Esophagus muscularis mucosa (tissue), 4 donors: Measurements from ENCODE around the gene NXN. TPM values are rescaled to one million over a fixed set of nuclear protein-coding genes. Genes with fewer than 3 reads are reported as not detected.
"Not testable (repeated sequence)": the region's sequence is repeated elsewhere in the genome, so short reads cannot be mapped to it uniquely, and the experiment has no call there.

Experiments
- DNase-seq: peaks from one replicate; pipeline ENCODE4 v3.0.0-alpha.2; 2017; ENCODE audit errors: extremely low spot score
- H3K27ac ChIP-seq, 4 donors: fragments of 200-600 bp; sonication (generic); replicated peaks in 1 of 4; 1 replicate in 3 of 4; 2 replicates in 1 of 4; pipeline ENCODE4 v1.5.1; 2016 to 2019; ENCODE audit warnings: mild to moderate bottlenecking in 1 of 4
- H3K27me3 ChIP-seq, 4 donors: fragments of 200-600 bp; sonication (generic); one replicate each; pipeline versions ENCODE4 v1.5.1 to v1.6.0; 2016 to 2019
- H3K36me3 ChIP-seq, 4 donors: fragments of 200-600 bp; sonication (generic); one replicate each; pipeline ENCODE4 v1.5.1; 2016 to 2019
- H3K4me1 ChIP-seq, 4 donors: fragments of 200-600 bp; sonication (generic); one replicate each; pipeline ENCODE4 v1.5.1; 2016 to 2019
- H3K4me3 ChIP-seq, 4 donors: fragments of 200-600 bp; sonication (generic); 1 replicate in 2 of 4; 2 replicates in 2 of 4; pipeline ENCODE4 v1.5.1; 2016 to 2019; ENCODE audit warnings: mild to moderate bottlenecking in 4 of 4, moderate library complexity in 1 of 4
- H3K9me3 ChIP-seq, 4 donors: fragments of 200-600 bp; sonication (generic); 1 replicate in 3 of 4; 2 replicates in 1 of 4; pipeline ENCODE4 v1.5.1; 2016 to 2019
- EP300 ChIP-seq: sonication (generic); formaldehyde crosslinking; IDR thresholded peaks from one replicate; pipeline ENCODE4 v1.6.1; 2017; ENCODE audit warnings: antibody characterized with exemption
- POLR2A ChIP-seq: fragments of 450-650 bp; IDR thresholded peaks from one replicate; pipeline ENCODE4 v1.6.1; 2017; ENCODE audit warnings: antibody characterized with exemption, moderate library complexity, mild to moderate bottlenecking, low read depth
- POLR2AphosphoS5 ChIP-seq, 2 donors: sonication (generic); formaldehyde crosslinking; IDR thresholded peaks; one replicate each; pipeline ENCODE4 v1.6.1; 2017; ENCODE audit warnings: antibody characterized with exemption in 2 of 2
- WGBS: methylation state at CpG from one replicate; pipeline ENCODE4 v1.1.5; 2018; 5-methylcytosine and 5-hydroxymethylcytosine counted together
- intact Hi-C: fragments of 100-400 bp; cut with DNase I; formaldehyde crosslinking; loops from one replicate; pipeline ENCODE4 v1.15.1; 2023
- total RNA-seq, 4 donors: library from RNA; depleted of rRNA; stranded (reverse); fragments of >200 nt; gene quantifications; one replicate each; pipeline versions ENCODE4 v1.1.0 to v1.2.1, GENCODE V29; 2016
- TF ChIP-seq, protein P1 (sequence below), 3 experiments: fragments of 200-600 bp in 2 of 3; fragments of 450-650 bp in 1 of 3; sonication (generic) in 2 of 3; IDR thresholded peaks; one replicate each; pipeline ENCODE4 v1.5.1; 2017 to 2019; ENCODE audit warnings: antibody characterized with exemption in 3 of 3, mild to moderate bottlenecking in 2 of 3, moderate library complexity in 1 of 3

The NXN gene
- total RNA-seq, 4 donors from 2014 or later, result 37.0 to 65.6 (median 49.8) TPM

DNA sequence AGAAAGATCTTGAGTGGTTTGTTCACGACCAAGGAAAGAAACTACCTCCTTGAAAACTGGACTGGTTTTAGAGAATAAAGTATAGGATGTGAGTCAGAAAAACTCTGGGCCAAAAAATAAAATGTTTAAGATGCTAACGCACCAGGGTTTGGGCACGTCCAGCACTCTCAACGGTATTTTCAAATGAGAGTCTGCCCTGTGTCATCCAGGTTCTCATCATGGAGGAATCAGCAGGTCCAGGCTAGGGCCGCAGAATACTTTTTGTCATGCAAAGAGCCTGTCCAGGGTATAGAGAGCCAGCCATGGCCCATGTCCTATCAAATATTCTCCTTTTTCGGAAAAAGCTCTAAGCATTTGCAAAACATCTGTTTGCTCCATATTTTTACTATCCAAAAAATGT, 2.4 kb downstream of the NXN start:
- Histone ChIP-seq H3K27ac (peak overlapping the region; percentile 84 to 94 (median 90)), H3K4me3 (peak overlapping the region in 3 of 4 donors; percentile 80 to 93 (median 82)), H3K9me3 (no peaks in the 10 kb centered on the region), H3K36me3 (no peaks in the 10 kb centered on the region), H3K27me3 (no peaks in the 10 kb centered on the region), H3K4me1 (peaks cover 24 to 59% (median 55%) of the 10 kb centered on the region in 4 donors)
- intact Hi-C loops, result loop anchor here (5.0 kb wide), 1 partner anchor 95 kb away; no protein-coding TSS in a partner anchor
- 71% methylated on average over 6 of the region's 6 CpGs for WGBS
- TF ChIP-seq, protein P1, sequence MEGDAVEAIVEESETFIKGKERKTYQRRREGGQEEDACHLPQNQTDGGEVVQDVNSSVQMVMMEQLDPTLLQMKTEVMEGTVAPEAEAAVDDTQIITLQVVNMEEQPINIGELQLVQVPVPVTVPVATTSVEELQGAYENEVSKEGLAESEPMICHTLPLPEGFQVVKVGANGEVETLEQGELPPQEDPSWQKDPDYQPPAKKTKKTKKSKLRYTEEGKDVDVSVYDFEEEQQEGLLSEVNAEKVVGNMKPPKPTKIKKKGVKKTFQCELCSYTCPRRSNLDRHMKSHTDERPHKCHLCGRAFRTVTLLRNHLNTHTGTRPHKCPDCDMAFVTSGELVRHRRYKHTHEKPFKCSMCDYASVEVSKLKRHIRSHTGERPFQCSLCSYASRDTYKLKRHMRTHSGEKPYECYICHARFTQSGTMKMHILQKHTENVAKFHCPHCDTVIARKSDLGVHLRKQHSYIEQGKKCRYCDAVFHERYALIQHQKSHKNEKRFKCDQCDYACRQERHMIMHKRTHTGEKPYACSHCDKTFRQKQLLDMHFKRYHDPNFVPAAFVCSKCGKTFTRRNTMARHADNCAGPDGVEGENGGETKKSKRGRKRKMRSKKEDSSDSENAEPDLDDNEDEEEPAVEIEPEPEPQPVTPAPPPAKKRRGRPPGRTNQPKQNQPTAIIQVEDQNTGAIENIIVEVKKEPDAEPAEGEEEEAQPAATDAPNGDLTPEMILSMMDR (IDR thresholded peaks at IDR 0.05), result no peak
- TF ChIP-seq POLR2AphosphoS5 (IDR thresholded peaks at IDR 0.05) (no peak), EP300 (no peak), POLR2A (no peak)
- no peak for DNase-seq

DNA sequence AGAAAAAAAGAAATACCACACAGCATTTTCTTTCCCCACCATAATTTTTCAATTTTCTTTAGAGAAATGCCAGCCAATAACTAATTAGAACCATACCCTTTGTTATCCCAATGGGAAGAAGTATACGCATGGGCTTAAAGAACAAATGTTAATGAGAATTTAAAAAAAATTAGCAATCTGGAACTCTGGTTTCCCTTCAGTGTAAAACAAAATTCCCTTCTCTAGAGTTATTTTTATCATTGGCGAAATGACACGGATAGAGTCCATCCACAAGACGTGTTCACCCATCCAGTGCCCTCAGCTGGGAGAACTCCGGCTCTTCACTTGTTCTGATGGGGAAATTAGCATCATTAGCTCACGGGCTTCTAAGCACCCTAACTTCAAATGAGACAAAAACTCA, 3.3 kb downstream of the NXN start:
- Histone ChIP-seq H3K9me3 (no peaks in the 10 kb centered on the region), H3K4me3 (no peak overlapping the region), H3K4me1 (peaks cover 24 to 58% (median 55%) of the 10 kb centered on the region in 4 donors), H3K27me3 (no peaks in the 10 kb centered on the region), H3K36me3 (no peaks in the 10 kb centered on the region), H3K27ac (peak overlapping the region; percentile 84 to 94 (median 90))
- WGBS, result 63% methylated on average over 6 of the region's 6 CpGs
- TF ChIP-seq, protein P1 (IDR thresholded peaks at IDR 0.05), result no peak
- no peak for TF ChIP-seq POLR2A
- TF ChIP-seq POLR2AphosphoS5 (IDR thresholded peaks at IDR 0.05), result no peak
- no peak for TF ChIP-seq EP300
- intact Hi-C loops, result loop anchor here (5.0 kb wide), 1 partner anchor 94 kb away; no protein-coding TSS in a partner anchor
- DNase-seq, result no peak

DNA sequence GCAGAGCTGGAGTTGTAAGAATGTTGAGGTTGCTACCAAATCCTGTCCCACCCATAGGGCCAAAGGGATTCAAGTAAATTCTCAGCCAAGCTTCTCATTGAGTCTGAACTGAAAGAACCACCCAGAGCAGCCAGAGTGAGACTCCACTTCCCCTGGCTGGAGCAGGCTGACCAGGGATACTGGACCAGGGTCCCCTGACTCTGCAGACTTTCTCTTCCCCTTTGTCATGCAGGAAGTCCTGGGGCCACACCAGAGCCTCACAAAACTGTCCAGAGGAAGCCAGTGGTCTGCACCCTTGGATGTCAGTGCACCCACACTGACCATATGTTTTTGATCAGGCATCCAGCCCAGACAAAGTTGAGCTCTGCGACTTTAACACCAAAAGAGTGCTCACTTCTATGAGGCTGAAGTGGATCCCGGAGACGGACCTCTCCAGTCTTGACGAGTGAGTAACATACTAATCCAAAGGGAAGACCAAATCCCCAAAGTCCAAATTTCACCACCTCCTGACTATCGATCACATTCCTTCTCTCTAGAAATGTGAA, 4.1 kb downstream of the NXN start:
- Histone ChIP-seq H3K4me3 (no peak overlapping the region), H3K4me1 (peaks cover 23 to 55% (median 51%) of the 10 kb centered on the region in 4 donors), H3K36me3 (no peaks in the 10 kb centered on the region), H3K27me3 (no peaks in the 10 kb centered on the region), H3K27ac (peak overlapping the region in 3 of 4 donors; percentile 23 to 94 (median 91)), H3K9me3 (no peaks in the 10 kb centered on the region)
- WGBS, result 46% methylated on average over 5 of the region's 5 CpGs
- DNase-seq, result no peak
- TF ChIP-seq POLR2AphosphoS5 (IDR thresholded peaks at IDR 0.05), result peak in 1 of 2 donors; percentile 6
- TF ChIP-seq POLR2A, result no peak
- TF ChIP-seq EP300, result no peak
- TF ChIP-seq, protein P1 (IDR thresholded peaks at IDR 0.05), result no peak
- intact Hi-C loops, result loop anchor here (5.0 kb wide), 1 partner anchor 93 kb away; no protein-coding TSS in a partner anchor

DNA sequence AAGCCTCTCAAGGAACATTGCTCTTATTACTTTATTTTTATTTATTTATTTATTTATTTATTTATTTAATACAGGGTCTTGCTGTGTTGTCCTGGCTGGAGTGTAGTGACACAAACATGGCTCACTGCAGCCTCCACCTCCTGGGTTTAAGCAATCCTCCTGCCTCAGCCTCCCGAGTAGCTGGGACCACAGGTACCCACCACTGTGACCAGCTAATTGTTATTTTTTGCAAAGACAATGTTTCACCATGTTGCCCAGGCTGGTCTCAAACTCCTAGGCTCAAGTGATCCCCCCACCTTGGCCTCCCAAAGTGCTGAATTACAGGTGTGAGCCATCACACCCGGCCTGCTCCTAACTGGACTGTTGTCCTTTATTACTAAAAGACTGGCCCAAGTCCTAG, 4.8 kb downstream of the NXN start:
- H3K27me3 ChIP-seq, DNase-seq, H3K36me3 ChIP-seq, H3K4me3 ChIP-seq, H3K9me3 ChIP-seq: not testable (repeated sequence)
- peak overlapping the region in 2 of 4 donors; percentile 91 to 94 for H3K27ac ChIP-seq
- 69% methylated on average over 2 of the region's 2 CpGs for WGBS
- intact Hi-C loops, result loop anchor here (5.0 kb wide), 1 partner anchor 92 kb away; no protein-coding TSS in a partner anchor
- peaks cover 17 to 55% (median 51%) of the 10 kb centered on the region in 4 donors for H3K4me1 ChIP-seq

DNA sequence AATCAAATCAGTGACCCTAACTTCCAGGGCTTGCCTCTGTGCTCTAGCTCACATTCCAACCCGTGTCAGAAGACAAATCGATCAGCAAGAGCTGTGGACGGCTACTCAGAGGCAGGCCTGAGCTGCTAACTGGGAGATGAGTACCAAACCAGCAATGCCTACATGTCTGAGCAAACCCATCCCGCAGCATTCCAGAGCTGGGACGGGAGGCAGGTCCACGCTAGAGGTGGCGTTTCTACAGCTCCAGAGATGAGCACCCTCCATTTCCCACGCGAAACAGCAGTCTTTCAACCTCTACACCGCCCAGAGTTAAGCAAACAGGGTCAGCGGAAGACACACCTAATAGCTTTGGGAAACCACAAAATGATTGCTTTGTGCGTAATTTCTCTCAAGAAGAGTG, 6.5 kb downstream of the NXN start:
- Histone ChIP-seq H3K9me3 (no peaks in the 10 kb centered on the region), H3K27me3 (no peaks in the 10 kb centered on the region), H3K27ac (no peak overlapping the region), H3K4me3 (no peak overlapping the region), H3K36me3 (no peaks in the 10 kb centered on the region), H3K4me1 (peaks cover 16 to 61% (median 57%) of the 10 kb centered on the region in 4 donors)
- TF ChIP-seq POLR2A (no peak), POLR2AphosphoS5 (IDR thresholded peaks at IDR 0.05) (no peak), EP300 (no peak)
- TF ChIP-seq, protein P1 (IDR thresholded peaks at IDR 0.05), result no peak
- intact Hi-C loops, result no loop called here
- 86% methylated on average over 9 of the region's 12 CpGs for WGBS
- no peak for DNase-seq

DNA sequence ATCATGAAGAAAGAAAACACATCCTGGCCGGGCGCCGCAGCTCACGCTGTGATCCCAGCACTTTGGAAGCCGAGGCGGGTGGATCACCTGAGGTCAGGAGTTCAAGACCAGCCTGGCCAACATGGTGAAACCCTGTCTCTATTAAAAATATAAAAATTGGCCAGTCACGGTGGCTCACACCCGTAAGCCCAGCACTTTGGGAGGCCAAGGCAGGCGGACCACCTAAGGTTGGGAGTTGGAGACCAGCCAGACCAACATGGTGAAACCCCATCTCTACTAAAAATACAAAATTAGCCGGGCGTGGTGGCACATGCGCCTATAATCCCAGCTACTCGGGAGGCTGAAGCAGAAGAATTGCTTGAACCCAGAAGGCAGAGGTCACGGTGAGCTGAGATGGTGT, 7.7 kb downstream of the NXN start:
- 95% methylated on average over 14 of the region's 14 CpGs for WGBS
- H3K27ac ChIP-seq, H3K4me3 ChIP-seq, intact Hi-C loops, DNase-seq, H3K36me3 ChIP-seq, H3K27me3 ChIP-seq, H3K9me3 ChIP-seq: not testable (repeated sequence)
- H3K4me1 ChIP-seq, result peaks cover 6 to 49% (median 47%) of the 10 kb centered on the region in 4 donors
